ENCODE data around the gene AKAP13. TPM values are rescaled to one million over a fixed set of nuclear protein-coding genes. Genes with fewer than 3 reads are reported as not detected.
A peak's percentile ranks its signal among the peaks of the same experiment; 100 is the strongest.
"Not testable (repeated sequence)": the region's sequence is repeated elsewhere in the genome, so short reads cannot be mapped to it uniquely, and the experiment has no call there.

The AKAP13 gene
- polyA plus RNA-seq, 3 donors = 47.9 to 99.7 (median 92.6) TPM

DNA sequence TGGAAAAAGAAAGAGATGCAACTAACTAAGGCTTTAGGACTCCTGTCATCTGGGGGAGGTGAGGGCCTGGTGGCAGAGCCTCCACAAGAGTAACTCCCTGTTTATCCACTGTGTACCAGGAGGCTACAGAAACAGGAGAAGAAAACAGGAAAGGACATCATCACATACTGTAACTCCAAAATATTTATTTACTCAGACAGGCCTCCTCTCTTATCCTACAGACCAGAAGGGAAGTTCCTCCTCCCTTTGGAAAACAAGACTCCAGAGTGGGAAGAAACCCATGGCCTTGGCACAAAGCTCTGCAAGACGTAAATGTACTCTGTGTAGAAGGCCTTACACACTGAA lies 40.1 kb upstream of the AKAP13 start:
- WGBS (ENCODE audit: insufficient coverage) = no CpG with 5 or more reads among the region's 1 CpG

DNA sequence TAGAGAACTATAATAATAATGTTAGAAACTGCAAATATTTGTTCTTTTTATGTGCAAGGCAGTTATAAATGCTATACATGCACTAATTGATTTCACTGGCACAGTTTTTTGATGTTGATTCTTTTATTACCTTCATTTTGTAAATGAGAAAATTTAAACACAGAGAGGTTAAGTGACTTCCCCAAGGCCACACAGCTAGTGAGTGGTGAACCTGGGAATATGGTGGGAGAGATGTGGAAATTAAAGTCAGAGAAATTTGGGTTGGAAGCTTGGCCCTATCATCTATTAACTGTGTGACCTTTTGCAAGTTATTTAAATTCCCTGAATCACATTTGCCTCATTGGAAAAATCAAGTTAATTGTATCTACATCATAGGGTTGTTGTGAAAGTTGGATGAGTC lies 39.6 kb upstream of the AKAP13 start:
- Histone ChIP-seq H3K36me3 (replicated peaks in 1 of 2; ENCODE audit: control insufficient read depth in 1 of 2, insufficient read depth in 2 of 2, low read length in 2 of 2) (no peaks in the 10 kb centered on the region), H3K79me2 (ENCODE audit: insufficient read depth, low read length) (no peaks in the 10 kb centered on the region), H4K20me1 (ENCODE audit: insufficient read depth, low read length) (no peaks in the 10 kb centered on the region), H3K27me3 (ENCODE audit: control insufficient read depth in 2 of 2, insufficient read depth in 2 of 2, low read length in 2 of 2) (no peaks in the 10 kb centered on the region), H3K9ac (ENCODE audit: insufficient read depth, low read length, poor library complexity, severe bottlenecking) (no peak overlapping the region), H3K4me1 (ENCODE audit: control insufficient read depth in 1 of 2, insufficient read depth in 2 of 2, low read length in 2 of 2) (no peaks in the 10 kb centered on the region), H2AFZ (ENCODE audit: insufficient read depth, low read depth, low read length, poor library complexity, severe bottlenecking) (no peak overlapping the region), H3K27ac (ENCODE audit: low read depth in 1 of 2, low read length in 2 of 2) (no peak overlapping the region), H3K4me2 (replicated peaks; ENCODE audit: extremely low read depth, low read length, poor library complexity, severe bottlenecking) (no peak overlapping the region), H3K4me3 (replicated peaks in 1 of 3; ENCODE audit: low read depth in 2 of 3, low read length in 3 of 3) (no peak overlapping the region), H3K9me3 (replicated peaks in 1 of 2; ENCODE audit: control insufficient read depth in 1 of 2, insufficient read depth in 1 of 2, low read length in 2 of 2) (no peaks in the 10 kb centered on the region)
- intact Hi-C loops (cut with micrococcal nuclease) = no loop called here
- TF ChIP-seq, protein P1, sequence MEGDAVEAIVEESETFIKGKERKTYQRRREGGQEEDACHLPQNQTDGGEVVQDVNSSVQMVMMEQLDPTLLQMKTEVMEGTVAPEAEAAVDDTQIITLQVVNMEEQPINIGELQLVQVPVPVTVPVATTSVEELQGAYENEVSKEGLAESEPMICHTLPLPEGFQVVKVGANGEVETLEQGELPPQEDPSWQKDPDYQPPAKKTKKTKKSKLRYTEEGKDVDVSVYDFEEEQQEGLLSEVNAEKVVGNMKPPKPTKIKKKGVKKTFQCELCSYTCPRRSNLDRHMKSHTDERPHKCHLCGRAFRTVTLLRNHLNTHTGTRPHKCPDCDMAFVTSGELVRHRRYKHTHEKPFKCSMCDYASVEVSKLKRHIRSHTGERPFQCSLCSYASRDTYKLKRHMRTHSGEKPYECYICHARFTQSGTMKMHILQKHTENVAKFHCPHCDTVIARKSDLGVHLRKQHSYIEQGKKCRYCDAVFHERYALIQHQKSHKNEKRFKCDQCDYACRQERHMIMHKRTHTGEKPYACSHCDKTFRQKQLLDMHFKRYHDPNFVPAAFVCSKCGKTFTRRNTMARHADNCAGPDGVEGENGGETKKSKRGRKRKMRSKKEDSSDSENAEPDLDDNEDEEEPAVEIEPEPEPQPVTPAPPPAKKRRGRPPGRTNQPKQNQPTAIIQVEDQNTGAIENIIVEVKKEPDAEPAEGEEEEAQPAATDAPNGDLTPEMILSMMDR (IDR thresholded peaks at IDR 0.05) = no peak
- Mint-ChIP-seq H3K4me1 (peaks cover 2% of the 10 kb centered on the region), H3K36me3 (no peaks in the 10 kb centered on the region), H3K4me3 (no peak overlapping the region), H3K9me3 (no peaks in the 10 kb centered on the region), H3K27me3 (ENCODE audit: low read depth in 3 of 3) (peaks cover 0 to 9% (median 4%) of the 10 kb centered on the region in 3 donors), H3K27ac (no peak overlapping the region)
- DNase-seq = no peak

More for the DNA sequence above, 40.1 kb upstream of the AKAP13 start:
- Mint-ChIP-seq H3K36me3 (no peaks in the 10 kb centered on the region), H3K9me3 (no peaks in the 10 kb centered on the region), H3K27ac (no peak overlapping the region), H3K4me1 (peaks cover 2% of the 10 kb centered on the region), H3K27me3 (ENCODE audit: low read depth in 3 of 3) (peaks cover 0 to 9% (median 4%) of the 10 kb centered on the region in 3 donors), H3K4me3 (no peak overlapping the region)
- no peak overlapping the region for H3K4me3 ChIP-seq (replicated peaks in 1 of 3; ENCODE audit: low read depth in 2 of 3, low read length in 3 of 3)
- H3K27me3 ChIP-seq (ENCODE audit: control insufficient read depth in 2 of 2, insufficient read depth in 2 of 2, low read length in 2 of 2) = no peaks in the 10 kb centered on the region
- H3K27ac ChIP-seq (ENCODE audit: low read depth in 1 of 2, low read length in 2 of 2) = no peak overlapping the region
- no peak overlapping the region for H3K4me2 ChIP-seq (replicated peaks; ENCODE audit: extremely low read depth, low read length, poor library complexity, severe bottlenecking)
- H3K36me3 ChIP-seq (replicated peaks in 1 of 2; ENCODE audit: control insufficient read depth in 1 of 2, insufficient read depth in 2 of 2, low read length in 2 of 2) = no peaks in the 10 kb centered on the region
- H3K79me2 ChIP-seq (ENCODE audit: insufficient read depth, low read length) = no peaks in the 10 kb centered on the region
- TF ChIP-seq, protein P1 (IDR thresholded peaks at IDR 0.05) = no peak
- intact Hi-C loops (cut with micrococcal nuclease) = no loop called here
- H3K9me3 ChIP-seq (replicated peaks in 1 of 2; ENCODE audit: control insufficient read depth in 1 of 2, insufficient read depth in 1 of 2, low read length in 2 of 2) = no peaks in the 10 kb centered on the region
- no peaks in the 10 kb centered on the region for H3K4me1 ChIP-seq (ENCODE audit: control insufficient read depth in 1 of 2, insufficient read depth in 2 of 2, low read length in 2 of 2)
- H2AFZ ChIP-seq (ENCODE audit: insufficient read depth, low read depth, low read length, poor library complexity, severe bottlenecking) = no peak overlapping the region
- DNase-seq = no peak
- no peaks in the 10 kb centered on the region for H4K20me1 ChIP-seq (ENCODE audit: insufficient read depth, low read length)
- H3K9ac ChIP-seq (ENCODE audit: insufficient read depth, low read length, poor library complexity, severe bottlenecking) = no peak overlapping the region

- H3K27me3 Mint-ChIP-seq (ENCODE audit: low read depth in 3 of 3); H3K79me2 ChIP-seq (ENCODE audit: insufficient read depth, low read length); H3K36me3 Mint-ChIP-seq; DNase-seq; H3K9me3 Mint-ChIP-seq; H3K9ac ChIP-seq (ENCODE audit: insufficient read depth, low read length, poor library complexity, severe bottlenecking); H3K36me3 ChIP-seq (replicated peaks in 1 of 2; ENCODE audit: control insufficient read depth in 1 of 2, insufficient read depth in 2 of 2, low read length in 2 of 2); H4K20me1 ChIP-seq (ENCODE audit: insufficient read depth, low read length); intact Hi-C loops (cut with micrococcal nuclease); H3K4me3 Mint-ChIP-seq; H3K27ac ChIP-seq (ENCODE audit: low read depth in 1 of 2, low read length in 2 of 2); H3K27me3 ChIP-seq (ENCODE audit: control insufficient read depth in 2 of 2, insufficient read depth in 2 of 2, low read length in 2 of 2); H3K4me1 Mint-ChIP-seq; H3K4me1 ChIP-seq (ENCODE audit: control insufficient read depth in 1 of 2, insufficient read depth in 2 of 2, low read length in 2 of 2); H3K4me3 ChIP-seq (replicated peaks in 1 of 3; ENCODE audit: low read depth in 2 of 3, low read length in 3 of 3); H3K9me3 ChIP-seq (replicated peaks in 1 of 2; ENCODE audit: control insufficient read depth in 1 of 2, insufficient read depth in 1 of 2, low read length in 2 of 2); H2AFZ ChIP-seq (ENCODE audit: insufficient read depth, low read depth, low read length, poor library complexity, severe bottlenecking); H3K27ac Mint-ChIP-seq; H3K4me2 ChIP-seq (replicated peaks; ENCODE audit: extremely low read depth, low read length, poor library complexity, severe bottlenecking): not testable (repeated sequence)
- no CpG with 5 or more reads among the region's 6 CpGs for WGBS (ENCODE audit: insufficient coverage)
Measured at GRCh38 chr15:85342163-85342562, 38.2 kb upstream of the AKAP13 start.

DNA sequence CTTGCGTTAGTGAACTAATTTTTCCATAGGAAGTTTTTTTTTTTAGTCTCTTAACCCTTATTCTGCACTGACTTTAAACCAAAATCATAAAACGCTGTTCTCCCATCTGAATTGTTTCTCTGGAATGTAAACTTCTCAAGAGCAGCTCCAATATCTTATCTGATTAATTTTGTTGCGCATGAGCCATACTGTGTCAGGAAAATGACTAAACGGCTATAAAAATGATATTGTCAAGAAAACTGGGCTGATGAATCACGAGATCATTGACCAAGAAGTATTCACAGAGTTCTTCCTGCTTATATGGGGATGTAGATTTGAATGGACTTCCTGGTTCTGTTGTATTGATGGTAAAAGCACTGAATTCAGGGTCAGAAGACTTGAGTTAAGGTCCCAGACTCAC lies 37.0 kb upstream of the AKAP13 start:
- H3K4me3 ChIP-seq (replicated peaks in 1 of 3; ENCODE audit: low read depth in 2 of 3, low read length in 3 of 3); H4K20me1 ChIP-seq (ENCODE audit: insufficient read depth, low read length); H3K27me3 Mint-ChIP-seq (ENCODE audit: low read depth in 3 of 3); H3K9me3 Mint-ChIP-seq; H3K36me3 ChIP-seq (replicated peaks in 1 of 2; ENCODE audit: control insufficient read depth in 1 of 2, insufficient read depth in 2 of 2, low read length in 2 of 2); H3K36me3 Mint-ChIP-seq; H3K4me2 ChIP-seq (replicated peaks; ENCODE audit: extremely low read depth, low read length, poor library complexity, severe bottlenecking); H3K27ac Mint-ChIP-seq; H3K4me1 Mint-ChIP-seq; H3K27ac ChIP-seq (ENCODE audit: low read depth in 1 of 2, low read length in 2 of 2); intact Hi-C loops (cut with micrococcal nuclease); H3K27me3 ChIP-seq (ENCODE audit: control insufficient read depth in 2 of 2, insufficient read depth in 2 of 2, low read length in 2 of 2); H3K4me1 ChIP-seq (ENCODE audit: control insufficient read depth in 1 of 2, insufficient read depth in 2 of 2, low read length in 2 of 2); H3K9ac ChIP-seq (ENCODE audit: insufficient read depth, low read length, poor library complexity, severe bottlenecking); H2AFZ ChIP-seq (ENCODE audit: insufficient read depth, low read depth, low read length, poor library complexity, severe bottlenecking); H3K79me2 ChIP-seq (ENCODE audit: insufficient read depth, low read length); H3K4me3 Mint-ChIP-seq; H3K9me3 ChIP-seq (replicated peaks in 1 of 2; ENCODE audit: control insufficient read depth in 1 of 2, insufficient read depth in 1 of 2, low read length in 2 of 2): not testable (repeated sequence)
- DNase-seq = peak in 2 of 3 donors; percentile 20 to 47
- WGBS (ENCODE audit: insufficient coverage) = no CpG with 5 or more reads among the region's 5 CpGs
